Stomach (tissue), 9 donors: ENCODE data around the gene ATCAY. TPM values are rescaled to one million over a fixed set of nuclear protein-coding genes. Genes with fewer than 3 reads are reported as not detected.

Experiments used
- DNase-seq, 2 donors: peaks; one replicate each; pipeline versions ENCODE4 v3.0.0 to v3.0.0-alpha.2; 2013 to 2019
- H3K27ac ChIP-seq, 5 donors: fragments of 200-600 bp in 4 of 5; sonication (generic) in 4 of 5; one replicate each; pipeline ENCODE4 v1.5.1; 2013 to 2019; ENCODE audit warnings: mild to moderate bottlenecking in 1 of 5, moderate library complexity in 1 of 5
- H3K27me3 ChIP-seq, 3 donors: fragments of 200-600 bp; sonication (generic); one replicate each; pipeline ENCODE4 v1.5.1; 2017 to 2019; ENCODE audit warnings: mixed run types in 1 of 3
- H3K36me3 ChIP-seq, 4 donors: fragments of 200-600 bp; sonication (generic); 1 replicate in 3 of 4; 2 replicates in 1 of 4; pipeline ENCODE4 v1.5.1; 2016 to 2019
- H3K4me1 ChIP-seq, 4 donors: fragments of 200-600 bp; sonication (generic); one replicate each; pipeline ENCODE4 v1.5.1; 2016 to 2019
- H3K4me3 ChIP-seq, 4 donors: fragments of 200-600 bp; sonication (generic) in 3 of 4; one replicate each; pipeline ENCODE4 v1.5.1; 2016 to 2019; ENCODE audit warnings: mild to moderate bottlenecking in 1 of 4
- H3K9me3 ChIP-seq, 4 donors: fragments of 200-600 bp; sonication (generic); one replicate each; pipeline ENCODE4 v1.5.1; 2016 to 2019
- EP300 ChIP-seq: sonication (generic); formaldehyde crosslinking; IDR thresholded peaks from one replicate; pipeline ENCODE4 v1.6.1; 2017; ENCODE audit warnings: antibody characterized with exemption
- POLR2A ChIP-seq, 4 donors: fragments of 450-650 bp; IDR thresholded peaks; one replicate each; pipeline ENCODE4 v1.6.1; 2016; ENCODE audit warnings: antibody characterized with exemption in 4 of 4, control low read depth in 2 of 4, mild to moderate bottlenecking in 1 of 4, moderate library complexity in 1 of 4
- POLR2AphosphoS5 ChIP-seq, 3 donors: sonication (generic); formaldehyde crosslinking; IDR thresholded peaks; one replicate each; pipeline ENCODE4 v1.6.1; 2016; ENCODE audit warnings: antibody characterized with exemption in 3 of 3
- whole genome bisulfite sequencing, 5 donors: extraction: QIAGEN DNeasy Blood & Tissue Kit in 3 of 5; methylation state at CpG; one replicate each; pipeline versions ENCODE4 v1.1.5 to v1.1.7; 2013 to 2018; 5-methylcytosine and 5-hydroxymethylcytosine counted together
- intact Hi-C: fragments of 100-400 bp; cut with DNase I; formaldehyde crosslinking; loops from one replicate; pipeline ENCODE4 v1.15.1; 2023; ENCODE audit warnings: low total_unique reads
- polyA plus RNA-seq, 3 donors: library from polyadenylated mRNA; stranded (reverse); fragments of 200-250 nt; gene quantifications; one replicate each; pipeline ENCODE4 v1.2.3, GENCODE V29; 2013
- total RNA-seq, 5 donors: library from RNA; depleted of rRNA; stranded (reverse); fragments of >200 nt; gene quantifications; one replicate each; pipeline versions ENCODE4 v1.1.0 to v1.2.3, GENCODE V29; 2014 to 2016
- TF ChIP-seq, protein P1 (sequence below), 7 experiments: fragments of 450-650 bp in 4 of 7; fragments of 200-600 bp in 3 of 7; sonication (generic) in 3 of 7; IDR thresholded peaks; one replicate each; pipeline ENCODE4 v1.5.1; 2016 to 2019; ENCODE audit warnings: antibody characterized with exemption in 7 of 7, control low read depth in 2 of 7, mild to moderate bottlenecking in 1 of 7
- donor health status: healthy with polysubstance abuse.
- donor health status: Bipolar disorder and iron deficiency.
- donor health status: healthy.

Gene ATCAY
- total and polyA plus RNA-seq, 8 donors, result 0.25 to 0.92 (median 0.81) TPM; not detected in 4

- no peak overlapping the region for H3K27ac ChIP-seq
- intact Hi-C loops, result no loop called here
- H3K36me3 ChIP-seq, result no peaks in the 10 kb centered on the region
- H3K9me3 ChIP-seq, result no peaks in the 10 kb centered on the region
- WGBS, 5 donors, result 56 to 68% (median 64%) methylated on average over 12 of the region's 12 CpGs
- DNase-seq, result no peak
- TF ChIP-seq POLR2AphosphoS5 (IDR thresholded peaks at IDR 0.05) (no peak), EP300 (no peak), POLR2A (IDR thresholded peaks at IDR 0.05) (no peak)
- TF ChIP-seq, protein P1, sequence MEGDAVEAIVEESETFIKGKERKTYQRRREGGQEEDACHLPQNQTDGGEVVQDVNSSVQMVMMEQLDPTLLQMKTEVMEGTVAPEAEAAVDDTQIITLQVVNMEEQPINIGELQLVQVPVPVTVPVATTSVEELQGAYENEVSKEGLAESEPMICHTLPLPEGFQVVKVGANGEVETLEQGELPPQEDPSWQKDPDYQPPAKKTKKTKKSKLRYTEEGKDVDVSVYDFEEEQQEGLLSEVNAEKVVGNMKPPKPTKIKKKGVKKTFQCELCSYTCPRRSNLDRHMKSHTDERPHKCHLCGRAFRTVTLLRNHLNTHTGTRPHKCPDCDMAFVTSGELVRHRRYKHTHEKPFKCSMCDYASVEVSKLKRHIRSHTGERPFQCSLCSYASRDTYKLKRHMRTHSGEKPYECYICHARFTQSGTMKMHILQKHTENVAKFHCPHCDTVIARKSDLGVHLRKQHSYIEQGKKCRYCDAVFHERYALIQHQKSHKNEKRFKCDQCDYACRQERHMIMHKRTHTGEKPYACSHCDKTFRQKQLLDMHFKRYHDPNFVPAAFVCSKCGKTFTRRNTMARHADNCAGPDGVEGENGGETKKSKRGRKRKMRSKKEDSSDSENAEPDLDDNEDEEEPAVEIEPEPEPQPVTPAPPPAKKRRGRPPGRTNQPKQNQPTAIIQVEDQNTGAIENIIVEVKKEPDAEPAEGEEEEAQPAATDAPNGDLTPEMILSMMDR (IDR thresholded peaks at IDR 0.05), result no peak
- H3K27me3 ChIP-seq, result peaks cover 16 to 91% (median 59%) of the 10 kb centered on the region in 3 donors
- H3K4me3 ChIP-seq, result no peak overlapping the region
- peaks cover 0 to 18% (median 6%) of the 10 kb centered on the region in 4 donors for H3K4me1 ChIP-seq
Observed at GRCh38 chr19:3879656-3880055, 829 bp upstream of the ATCAY start.

GRCh38 chr19:3881272-3882040 is 971 bp downstream of the ATCAY start:
- peaks cover 16 to 83% (median 59%) of the 10 kb centered on the region in 3 donors for H3K27me3 ChIP-seq
- H3K27ac ChIP-seq, result no peak overlapping the region
- no peaks in the 10 kb centered on the region for H3K9me3 ChIP-seq
- TF ChIP-seq EP300 (no peak), POLR2A (IDR thresholded peaks at IDR 0.05) (no peak), POLR2AphosphoS5 (IDR thresholded peaks at IDR 0.05) (no peak)
- TF ChIP-seq, protein P1 (IDR thresholded peaks at IDR 0.05), result no peak
- H3K4me3 ChIP-seq, result no peak overlapping the region
- intact Hi-C loops, result no loop called here
- H3K36me3 ChIP-seq, result no peaks in the 10 kb centered on the region
- peak in 1 of 2 donors; percentile 22 for DNase-seq
- 1 to 4% (median 2%) methylated on average over 29 to 31 of the region's 31 CpGs for WGBS, 5 donors
- peaks cover 0 to 18% (median 6%) of the 10 kb centered on the region in 4 donors for H3K4me1 ChIP-seq

- no peaks in the 10 kb centered on the region for H3K36me3 ChIP-seq
- peaks cover 0 to 18% (median 6%) of the 10 kb centered on the region in 4 donors for H3K4me1 ChIP-seq
- no peak overlapping the region for H3K27ac ChIP-seq
- 18 to 28% (median 21%) methylated on average over 4 to 6 of the region's 6 CpGs for WGBS, 5 donors
- no peak overlapping the region for H3K4me3 ChIP-seq
- TF ChIP-seq EP300 (no peak), POLR2AphosphoS5 (IDR thresholded peaks at IDR 0.05) (no peak), POLR2A (IDR thresholded peaks at IDR 0.05) (no peak)
- TF ChIP-seq, protein P1 (IDR thresholded peaks at IDR 0.05), result no peak
- peaks cover 16 to 77% (median 59%) of the 10 kb centered on the region in 3 donors for H3K27me3 ChIP-seq
- intact Hi-C loops, result no loop called here
- no peak for DNase-seq
- no peaks in the 10 kb centered on the region for H3K9me3 ChIP-seq
Observed at GRCh38 chr19:3882041-3882384, 1.5 kb downstream of the ATCAY start.

DNA sequence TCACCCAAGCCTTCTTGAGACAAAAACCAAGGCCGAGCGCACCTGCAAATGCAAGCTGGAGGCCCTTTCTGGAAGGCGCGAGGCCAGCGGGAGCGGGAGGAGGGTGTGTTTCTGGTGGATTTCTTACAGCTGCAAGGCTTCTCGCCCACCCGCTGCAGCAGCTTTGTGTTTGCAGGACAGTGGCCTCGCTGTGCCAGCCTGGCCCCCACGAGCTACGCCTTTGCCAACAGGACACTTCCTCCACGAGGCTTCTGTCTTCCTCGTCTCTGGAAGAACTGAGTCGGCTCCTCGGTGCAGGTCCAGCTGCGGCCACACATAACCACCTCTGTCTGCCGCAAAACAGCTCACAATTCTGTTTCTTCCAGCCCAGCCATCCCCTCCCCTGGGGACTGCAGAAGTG is 10.1 kb downstream of the ATCAY start:
- no peak for TF ChIP-seq POLR2A (IDR thresholded peaks at IDR 0.05)
- no peak for TF ChIP-seq POLR2AphosphoS5 (IDR thresholded peaks at IDR 0.05)
- Histone ChIP-seq H3K4me3 (no peak overlapping the region), H3K27ac (no peak overlapping the region), H3K4me1 (no peaks in the 10 kb centered on the region), H3K9me3 (no peaks in the 10 kb centered on the region), H3K27me3 (no peaks in the 10 kb centered on the region), H3K36me3 (no peaks in the 10 kb centered on the region)
- WGBS, 5 donors, result 75 to 85% (median 81%) methylated on average over 13 to 17 of the region's 17 CpGs
- DNase-seq, result no peak
- intact Hi-C loops, result no loop called here
